RWPE1 (cell line): Measurements from ENCODE around the gene TRMT6.
A peak's percentile ranks its signal among the peaks of the same experiment; 100 is the strongest.

ENCODE experiments used
- CTCF ChIA-PET: fragments of 350-600 bp; sonication (Branson Sonifier 250); formaldehyde crosslinking; extraction: SDS; loops from one replicate; lab custom pipeline; 2021; lab: Yijun Ruan, JAX
- POLR2A ChIA-PET: fragments of 400-600 bp; formaldehyde crosslinking; extraction: SDS; loops from one replicate; lab custom pipeline; 2020; ENCODE audit warnings: antibody characterized with exemption; ENCODE audit not compliant: low non-redundant PET; lab: Yijun Ruan, JAX
- DNase-seq: peaks from one replicate; pipeline ENCODE4 v3.0.0; 2012; ENCODE audit warnings: low spot score
- H3K27ac ChIP-seq: fragments of 450-650 bp; 2 replicates; pipeline ENCODE4 v1.5.1; 2017
- CTCF ChIP-seq: fragments of 450-650 bp; conservative IDR thresholded peaks from 2 replicates; pipeline ENCODE4 v1.5.1; 2017; ENCODE audit warnings: low read depth, mild to moderate bottlenecking

TRMT6 gene

GRCh38 chr20:5918856-5919625 lies 31.3 kb downstream of the TRMT6 start:
- ChIA-PET CTCF (no interaction called here), POLR2A (no interaction called here)
- H3K27ac ChIP-seq, result peak overlapping the region; percentile 84
- TF ChIP-seq CTCF, result no peak
- peak; percentile 91 for DNase-seq

GRCh38 chr20:5914859-5915258 lies 35.5 kb downstream of the TRMT6 start:
- no peak for TF ChIP-seq CTCF
- ChIA-PET POLR2A (no interaction called here), CTCF (interaction anchor here (1.0 kb wide), 2 partner anchors 29 to 415 kb away, joined by 3 to 12 read pairs; no protein-coding TSS in a partner anchor)
- no peak overlapping the region for H3K27ac ChIP-seq
- DNase-seq, result no peak

- H3K27ac ChIP-seq, result no peak overlapping the region
- POLR2A ChIA-PET, result no interaction called here
- CTCF ChIA-PET, result interaction anchor here (0.7 kb wide), 2 partner anchors 34 to 234 kb away, joined by 3 to 5 read pairs; no protein-coding TSS in a partner anchor
- TF ChIP-seq CTCF, result no peak
- DNase-seq, result no peak
These were observed 37.2 kb downstream of the TRMT6 start for GRCh38 chr20:5913166-5913565.

GRCh38 chr20:5910186-5910585 lies 40.1 kb downstream of the TRMT6 start:
- no peak overlapping the region for H3K27ac ChIP-seq
- no peak for DNase-seq
- POLR2A ChIA-PET, result no interaction called here
- no peak for TF ChIP-seq CTCF
- CTCF ChIA-PET, result no interaction called here

- no peak for TF ChIP-seq CTCF
- no peak for DNase-seq
- ChIA-PET CTCF (no interaction called here), POLR2A (no interaction called here)
- no peak overlapping the region for H3K27ac ChIP-seq
These were observed 41.4 kb downstream of the TRMT6 start for GRCh38 chr20:5908981-5909380.

- ChIA-PET CTCF (no interaction called here), POLR2A (no interaction called here)
- DNase-seq, result no peak
These were observed 49.4 kb downstream of the TRMT6 start for GRCh38 chr20:5900908-5901307.

More at GRCh38 chr20:5900908-5901307, 49.4 kb downstream of the TRMT6 start:
- no peak for TF ChIP-seq CTCF
- no peak overlapping the region for H3K27ac ChIP-seq
